SIG-M5 treated with dmso at 0.1 percent for 504 hours (cell line): Measurements from ENCODE around the gene SDCBP2.
A peak's percentile ranks its signal among the peaks of the same experiment; 100 is the strongest.

ENCODE experiments used
- DNase-seq: peaks from one replicate; lab custom pipeline; 2025; ENCODE audit not compliant: unreplicated experiment; lab: John Stamatoyannopoulos, UW

SDCBP2 gene

DNA sequence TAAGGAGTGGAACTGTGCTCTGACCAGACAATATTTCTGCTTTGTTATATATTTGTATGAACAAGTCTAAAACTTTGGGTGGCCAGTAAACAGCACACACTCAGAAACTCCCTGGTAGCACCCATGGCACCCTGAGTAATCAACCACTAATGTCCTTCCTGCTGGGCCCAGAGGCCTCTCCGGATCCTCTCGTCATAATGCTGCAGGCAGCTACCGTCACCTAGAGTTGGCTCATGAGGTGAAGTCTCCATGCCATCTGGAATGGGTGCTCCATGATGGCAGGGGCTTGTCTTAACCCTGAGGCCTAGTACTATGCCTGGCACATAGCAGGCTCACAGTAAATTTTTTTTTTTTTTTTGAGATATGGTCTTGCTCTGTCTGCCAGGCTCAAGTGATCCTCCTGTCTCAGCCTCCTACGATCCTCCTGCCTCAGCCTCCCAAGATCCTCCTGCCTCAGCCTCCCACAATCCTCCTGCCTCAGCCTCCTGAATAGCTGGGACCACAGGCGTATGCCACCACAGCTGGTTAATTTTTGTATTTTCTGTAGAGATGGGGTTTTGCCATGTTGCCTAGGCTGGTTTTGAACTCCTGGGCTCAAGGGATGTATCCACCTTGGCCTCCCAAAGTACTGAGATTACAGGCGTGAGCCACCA, 3.0 kb upstream of the SDCBP2 start:
- DNase-seq: no peak

- DNase-seq: no peak
Observed at GRCh38 chr20:1331101-1331500, 2.2 kb upstream of the SDCBP2 start.

GRCh38 chr20:1330075-1330830, 1.3 kb upstream of the SDCBP2 start:
- DNase-seq: no peak

DNA sequence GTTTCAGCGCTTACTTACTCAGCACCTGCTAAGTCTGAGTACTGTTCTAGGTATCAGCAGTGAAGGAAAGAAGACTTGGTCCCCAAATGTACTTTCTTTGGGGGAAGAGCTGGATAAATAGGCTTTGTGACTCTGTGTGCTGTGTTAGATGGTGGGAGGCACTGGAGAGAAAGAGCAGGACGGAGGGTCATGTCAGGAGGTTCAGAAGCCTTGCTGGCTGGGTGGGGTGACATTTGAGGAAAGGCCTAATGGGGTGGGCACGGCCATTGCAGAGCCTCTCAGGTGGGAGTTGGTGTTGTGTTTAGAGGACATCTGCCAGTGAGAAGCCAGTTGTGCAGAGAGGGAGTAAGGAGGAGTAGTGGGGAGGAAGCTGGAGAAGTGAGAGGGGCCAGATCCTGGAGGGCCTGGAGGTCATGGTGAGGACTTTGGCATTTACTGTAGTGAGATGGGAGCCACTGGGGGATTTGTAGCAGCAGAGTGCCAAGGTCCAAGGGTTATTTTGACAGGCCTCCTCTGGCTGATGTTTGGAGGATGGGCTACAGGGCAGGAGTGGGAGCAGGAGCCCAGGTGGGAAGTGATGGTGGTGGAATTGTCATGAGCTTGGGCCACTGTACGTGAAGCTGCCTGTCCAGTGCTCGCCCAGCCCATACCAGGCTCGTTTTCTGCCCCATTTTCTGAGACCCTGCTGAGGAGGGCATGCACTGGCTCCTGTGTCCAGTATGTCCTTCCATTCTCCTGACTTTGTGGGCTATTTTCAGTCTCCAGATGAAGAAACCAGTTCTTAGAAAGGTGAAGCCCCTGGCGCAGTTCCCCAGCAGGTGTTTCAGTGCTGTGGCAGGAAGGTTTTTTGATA, 886 bp downstream of the SDCBP2 start:
- DNase-seq: no peak

DNA sequence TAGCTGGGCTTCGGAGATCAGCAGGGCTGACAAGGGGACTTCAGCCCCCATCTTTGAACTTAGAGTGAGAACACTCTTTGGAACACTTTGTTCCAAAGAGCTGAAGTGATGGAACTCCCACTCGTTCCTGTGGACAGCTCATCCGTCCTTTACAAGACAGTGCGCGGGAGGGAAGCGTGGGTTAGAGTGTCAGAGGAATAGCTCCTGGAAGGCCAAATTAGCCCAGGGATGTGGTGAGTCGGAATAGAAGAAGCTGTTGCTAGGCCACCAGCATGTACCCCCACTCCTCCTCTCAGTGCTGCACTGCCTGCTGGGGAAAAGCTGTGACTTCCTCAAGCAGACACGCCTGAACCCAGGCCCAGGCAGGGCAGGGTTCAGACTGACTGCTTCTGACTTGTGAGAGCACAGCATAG, 1.7 kb downstream of the SDCBP2 start:
- DNase-seq: no peak

DNA sequence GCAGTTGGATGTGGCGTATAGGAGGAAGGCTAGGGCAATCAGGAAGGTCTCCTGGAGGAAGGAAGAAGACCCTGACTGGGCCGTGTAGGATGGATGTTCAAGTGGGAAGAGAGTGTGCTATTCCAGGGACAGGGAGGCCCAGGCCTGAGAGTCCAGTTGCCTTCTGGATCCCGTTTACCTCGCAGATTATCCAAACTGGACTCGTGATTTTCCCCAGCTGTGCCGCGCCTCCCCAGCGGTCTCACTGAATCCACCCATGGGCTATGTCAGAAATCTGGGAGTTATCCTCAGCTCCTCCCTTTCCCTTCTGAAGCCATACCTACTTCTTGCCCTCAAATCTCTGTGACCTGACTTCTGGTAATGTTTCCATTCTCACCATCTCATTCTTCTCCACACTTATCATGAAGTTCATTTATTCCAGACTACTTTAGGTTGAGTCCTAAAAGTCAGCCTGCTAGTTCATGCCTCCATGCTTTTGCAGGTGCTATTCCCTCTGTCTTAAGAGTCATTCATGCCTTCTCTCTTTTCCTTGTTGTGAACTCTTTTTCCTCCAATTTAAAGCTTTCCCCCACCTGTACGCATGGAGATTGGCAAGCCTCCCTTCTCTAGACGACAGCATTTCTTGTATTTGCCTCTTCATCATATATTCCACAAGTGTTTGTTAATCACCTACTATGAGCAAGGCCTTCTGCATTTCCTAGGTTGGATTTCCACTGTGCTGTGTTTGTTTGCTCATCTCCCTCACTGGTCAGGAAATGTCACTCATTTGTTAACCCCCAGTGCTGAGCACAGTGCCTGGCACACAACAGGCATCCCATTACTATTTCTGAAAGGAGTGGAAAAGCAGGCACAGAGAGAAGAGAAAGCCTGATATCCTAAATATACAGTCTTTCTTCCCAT, 2.7 kb downstream of the SDCBP2 start:
- no peak for DNase-seq

DNA sequence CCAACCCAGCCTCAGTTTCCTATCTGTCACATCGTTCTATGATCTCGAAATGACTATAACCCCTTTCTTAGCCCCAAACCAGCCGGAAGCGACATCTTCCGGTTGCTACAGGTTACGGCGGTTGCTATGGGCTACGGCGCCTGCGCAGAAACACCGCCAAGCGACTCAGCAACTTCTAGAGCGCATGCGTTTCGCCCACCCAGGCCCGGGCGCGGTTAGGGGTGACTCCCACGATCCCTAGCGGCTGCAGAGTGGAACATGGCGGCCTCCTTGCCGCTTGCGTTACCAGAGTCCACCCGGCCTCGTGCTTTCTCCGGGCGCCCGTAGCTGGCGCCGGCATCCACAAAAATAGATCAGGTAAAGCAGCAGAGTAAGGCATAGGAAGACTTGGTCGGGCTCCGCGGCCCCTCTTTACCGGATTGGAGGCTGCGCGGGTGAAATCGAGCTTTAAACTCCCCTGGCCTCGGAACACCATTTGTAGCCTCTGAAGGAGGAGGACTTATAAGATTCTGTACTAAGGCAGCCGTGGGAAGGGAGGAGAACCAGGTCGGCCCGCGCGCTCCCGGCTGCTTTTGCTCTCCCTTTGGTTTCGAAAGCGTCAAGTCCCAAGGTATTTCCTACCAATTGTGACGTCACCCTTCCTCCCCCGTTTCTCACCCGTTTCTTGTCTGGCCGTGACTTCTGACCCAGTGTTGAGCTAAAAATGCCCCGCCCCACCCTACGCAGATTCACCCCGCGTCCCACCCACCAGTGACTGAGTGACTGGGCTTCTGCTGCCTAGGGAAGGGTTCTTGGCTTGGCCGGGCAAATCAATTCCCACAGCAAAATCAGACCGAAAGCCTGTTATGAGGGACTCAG, 3.5 kb downstream of the SDCBP2 start:
- DNase-seq: peak; percentile 96

GRCh38 chr20:1324598-1325172, 4.3 kb downstream of the SDCBP2 start:
- no peak for DNase-seq

GRCh38 chr20:1323830-1324597, 4.9 kb downstream of the SDCBP2 start:
- no peak for DNase-seq

DNA sequence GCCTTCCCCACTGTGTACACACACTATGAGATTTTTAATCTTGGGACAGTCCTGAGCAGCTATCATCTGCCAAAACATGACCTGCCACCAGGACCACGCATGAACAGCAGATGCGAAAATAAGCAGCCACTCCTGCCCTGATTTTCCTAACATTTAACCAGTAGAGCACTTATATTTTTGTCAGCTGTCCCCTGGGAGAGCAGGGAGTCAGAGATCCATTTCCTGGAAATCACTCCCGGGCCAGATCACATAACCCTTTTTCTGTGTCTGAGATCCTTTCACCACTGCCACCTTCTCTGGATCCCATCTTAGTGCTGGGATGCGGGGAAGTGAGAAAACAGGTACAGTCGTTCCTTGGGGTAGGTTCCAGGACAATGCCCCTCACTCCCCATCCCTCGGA, 5.7 kb downstream of the SDCBP2 start:
- DNase-seq: no peak

- no peak for DNase-seq
Observed at GRCh38 chr20:1322511-1323245, 6.3 kb downstream of the SDCBP2 start.

- no peak for DNase-seq
Observed at GRCh38 chr20:1321654-1321939, 7.3 kb downstream of the SDCBP2 start.

GRCh38 chr20:1320902-1321653, 7.9 kb downstream of the SDCBP2 start:
- DNase-seq: no peak

GRCh38 chr20:1320016-1320415, 8.9 kb downstream of the SDCBP2 start:
- no peak for DNase-seq

- DNase-seq: no peak
Observed at GRCh38 chr20:1319462-1319861, 9.5 kb downstream of the SDCBP2 start.

DNA sequence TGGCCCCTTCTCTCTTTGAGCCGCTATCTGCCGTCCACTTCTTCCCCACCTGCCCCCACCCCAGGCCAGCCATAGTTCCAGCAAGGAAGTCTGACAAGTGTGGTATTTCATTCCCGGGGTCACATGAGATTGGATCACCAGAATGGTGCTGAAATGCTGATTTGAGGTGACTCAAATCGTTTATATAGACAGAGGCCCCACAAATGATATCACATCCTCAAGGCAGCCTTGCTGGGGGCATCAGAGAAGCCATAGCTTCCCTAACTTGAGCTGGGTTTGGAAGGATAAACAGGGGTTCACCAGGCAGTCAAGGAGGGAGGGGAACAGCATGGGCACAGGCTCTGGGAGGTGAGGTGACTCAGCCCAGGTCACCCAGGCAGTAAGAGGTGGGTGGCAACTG, 9.9 kb downstream of the SDCBP2 start:
- DNase-seq: no peak

DNA sequence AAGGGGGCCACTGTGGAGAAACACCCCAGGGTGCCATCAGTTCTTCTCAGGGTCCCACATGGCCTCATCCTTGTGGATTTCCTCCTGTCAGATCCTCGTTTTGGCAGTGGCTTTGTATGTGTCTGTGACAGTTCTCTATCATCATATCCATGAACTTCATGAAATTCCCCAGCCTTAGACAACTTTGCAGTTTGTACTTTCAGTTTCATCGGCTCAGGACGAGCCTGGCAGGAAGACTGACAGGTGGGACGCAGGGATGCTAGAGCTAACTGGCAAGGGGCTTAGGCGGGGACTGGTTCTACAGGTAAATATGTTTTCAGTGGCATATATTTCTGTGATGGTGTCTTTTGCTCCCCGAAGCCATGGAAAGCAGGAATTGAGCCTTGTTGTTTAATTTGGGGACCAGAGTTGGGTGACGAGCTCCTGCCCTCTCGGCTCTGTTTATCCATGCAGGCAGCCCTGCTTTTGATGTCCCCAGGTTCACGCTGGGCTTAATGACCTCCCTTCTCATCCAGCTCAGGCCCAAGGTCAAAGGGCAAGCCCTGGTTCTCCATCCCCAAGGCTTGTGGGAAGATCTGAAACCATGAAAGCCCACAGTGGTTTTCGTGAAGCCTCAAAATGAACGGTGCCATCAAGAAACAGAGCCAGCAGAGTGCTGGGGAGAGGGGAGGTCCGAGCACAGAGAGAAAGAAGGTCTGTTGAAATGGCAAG, 11.2 kb downstream of the SDCBP2 start:
- DNase-seq: no peak
